GM12865 (cell line): ENCODE results near the gene KNL1.
A peak's percentile ranks its signal among the peaks of the same experiment; 100 is the strongest.

Experiments
- DNase-seq: peaks from one replicate; pipeline ENCODE4 v3.0.0; 2010; ENCODE audit warnings: low read depth
- H3K4me3 ChIP-seq: 2 replicates; pipeline ENCODE4 v1.5.1; 2011; ENCODE audit warnings: mild to moderate bottlenecking, low read depth, low read length, control low read depth
- CTCF ChIP-seq: IDR thresholded peaks from 2 replicates; pipeline ENCODE4 v1.5.1; 2011; ENCODE audit warnings: low read length, control low read depth, low read depth, inconsistent platforms; ENCODE audit not compliant: insufficient read depth; ENCODE audit errors: missing control alignments

Gene KNL1

GRCh38 chr15:40593588-40594428, at the start of gene KNL1:
TSS of gene KNL1 (plus strand) at chr15:40594249. CDS start at chr15:40602932, 8,683 bp downstream.
- TF ChIP-seq CTCF: no peak
- peak; percentile 96 for DNase-seq

GRCh38 chr15:40545457-40545856, 48.6 kb upstream of the KNL1 start:
- DNase-seq: peak; percentile 37
- TF ChIP-seq CTCF: peak; percentile 34
- H3K4me3 ChIP-seq: no peak overlapping the region

More at GRCh38 chr15:40593588-40594428, at the start of gene KNL1:
- H3K4me3 ChIP-seq: peak within 1 kb of the TSS; percentile 92

- no peak for TF ChIP-seq CTCF
- DNase-seq: no peak
- H3K4me3 ChIP-seq: no peak overlapping the region
These were observed 45.4 kb upstream of the KNL1 start for GRCh38 chr15:40548610-40549009.

GRCh38 chr15:40549894-40550293, 44.2 kb upstream of the KNL1 start:
- H3K4me3 ChIP-seq: peak overlapping the region; percentile 2; the same call in 1 of the 2 replicates
- no peak for TF ChIP-seq CTCF
- peak; percentile 44 for DNase-seq

- DNase-seq: peak; percentile 94
- TF ChIP-seq CTCF: no peak
These were observed 43.6 kb upstream of the KNL1 start for GRCh38 chr15:40550341-40551037.

GRCh38 chr15:40554161-40554525, 39.9 kb upstream of the KNL1 start:
- H3K4me3 ChIP-seq: peak overlapping the region; percentile 53
- TF ChIP-seq CTCF: no peak
- peak; percentile 36 for DNase-seq

More at GRCh38 chr15:40550341-40551037, 43.6 kb upstream of the KNL1 start:
- H3K4me3 ChIP-seq: peak overlapping the region; percentile 4
